ENCODE data around the gene ST3GAL5. TPM values are rescaled to one million over a fixed set of nuclear protein-coding genes. Genes with fewer than 3 reads are reported as not detected.

The ST3GAL5 gene
- total and polyA plus RNA-seq, 2 of the 8 experiments (the other 6 are each of a cell fraction or from before 2014, with no cell fraction given): 1.9 to 4.5 TPM

DNA sequence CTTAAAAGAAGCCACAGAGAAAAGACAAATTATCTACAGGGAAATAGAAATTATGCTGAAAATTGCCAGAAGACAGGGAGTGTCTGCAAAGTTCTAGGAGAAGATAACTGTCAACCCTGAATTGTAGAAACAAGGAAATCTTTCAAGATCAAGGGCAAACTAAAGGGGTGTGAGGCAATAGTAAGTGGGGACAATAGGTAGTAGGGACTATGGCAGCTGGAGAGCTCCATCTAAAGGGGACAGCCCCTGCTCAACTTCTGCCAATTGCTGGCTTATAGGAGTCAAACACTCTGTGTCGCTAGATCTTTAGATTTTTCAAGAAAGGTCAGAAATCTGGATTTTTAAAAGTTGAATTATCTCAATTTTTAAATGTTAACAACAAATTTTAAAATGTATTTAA is 10.1 kb upstream of the ST3GAL5 start:
- Histone ChIP-seq H3K4me2 (ENCODE audit: insufficient read depth in 1 of 2, low read depth in 2 of 2, low read length in 2 of 2) (no peak overlapping the region), H3K79me2 (ENCODE audit: control insufficient read depth in 1 of 2, insufficient read depth in 2 of 2, low read length in 2 of 2) (no peaks in the 10 kb centered on the region), H3K4ac (replicated peaks; ENCODE audit: insufficient read length, low read depth, low read length) (no peak overlapping the region), H2BK15ac (ENCODE audit: low read length) (no peak overlapping the region), H3K36me3 (ENCODE audit: control insufficient read depth in 2 of 4, insufficient read depth in 4 of 4, low read length in 3 of 4) (no peaks in the 10 kb centered on the region), H2BK120ac (replicated peaks; ENCODE audit: low read depth, low read length) (no peak overlapping the region), H3K4me3 (ENCODE audit: extremely low read depth in 1 of 4, insufficient read depth in 2 of 4, low read depth in 3 of 4, low read length in 4 of 4) (no peak overlapping the region), H3K56ac (replicated peaks; ENCODE audit: insufficient read length, low read depth, low read length) (no peak overlapping the region), H2AK5ac (ENCODE audit: low read depth, low read length) (no peak overlapping the region), H3K4me1 (replicated peaks in 1 of 4; ENCODE audit: control insufficient read depth in 3 of 4, insufficient read depth in 4 of 4, low read length in 3 of 4) (no peaks in the 10 kb centered on the region; a peak in 1 of 7 replicates), H4K8ac (ENCODE audit: extremely low read depth, insufficient read depth, low read length) (no peak overlapping the region), H3K9me3 (ENCODE audit: insufficient read depth in 2 of 2, low read depth in 1 of 2, low read length in 1 of 2) (no peaks in the 10 kb centered on the region), H3K23me2 (ENCODE audit: low read depth, low read length) (no peaks in the 10 kb centered on the region), H3K27ac (ENCODE audit: low read depth, low read length) (no peak overlapping the region), H2BK20ac (ENCODE audit: low read length) (no peak overlapping the region), H2BK5ac (ENCODE audit: low read depth, low read length) (no peak overlapping the region), H2BK12ac (ENCODE audit: low read depth, low read length) (no peak overlapping the region), H4K20me1 (replicated peaks in 1 of 2; ENCODE audit: control insufficient read depth in 1 of 2, insufficient read depth in 2 of 2, low read length in 2 of 2) (no peaks in the 10 kb centered on the region), H4K5ac (ENCODE audit: insufficient read length, low read depth, low read length) (no peak overlapping the region), H3K9ac (replicated peaks in 1 of 4; ENCODE audit: extremely low read depth in 1 of 4, low read depth in 3 of 4, low read length in 3 of 4) (no peak overlapping the region), H3K18ac (ENCODE audit: extremely low read depth, low read length) (no peak overlapping the region), H3K23ac (ENCODE audit: insufficient read length) (no peak overlapping the region), H2AFZ (ENCODE audit: low read length) (no peak overlapping the region), H3K27me3 (replicated peaks in 1 of 4; ENCODE audit: control insufficient read depth in 3 of 4, extremely low read depth in 1 of 4, insufficient read depth in 3 of 4, low read length in 3 of 4) (no peaks in the 10 kb centered on the region), H3K79me1 (ENCODE audit: low read depth, low read length) (no peaks in the 10 kb centered on the region), H3K14ac (ENCODE audit: insufficient read length) (no peak overlapping the region), H4K91ac (replicated peaks; ENCODE audit: insufficient read length, low read length) (no peak overlapping the region)
- ChIA-PET POLR2A (ENCODE audit: partially characterized antibody) (no interaction called here), CTCF (ENCODE audit: partially characterized antibody) (interaction anchor here (1.8 kb wide), 1 partner anchor 9 kb away, joined by 8 read pairs; the partner anchor contains the start of gene ST3GAL5)
- whole genome bisulfite sequencing, 2 experiments (ENCODE audit: extremely low coverage in 1 of 2, insufficient coverage in 1 of 2, insufficient read length in 1 of 2, insufficient replicate concordance in 2 of 2, low coverage in 1 of 2, low lambda C conversion rate in 2 of 2, missing lambda C conversion rate in 1 of 2): 86% methylated on average over 1 of the region's 1 CpG; no CpG with 5 or more reads in 1 of the 2 experiments
- DNase-seq (ENCODE audit: low read depth in 1 of 2, low spot score in 2 of 2) (no peak), FAIRE-seq (no peak)
- TF ChIP-seq USF2 (IDR thresholded peaks at IDR 0.05; ENCODE audit: low read length): no peak
- TF ChIP-seq EZH2 (IDR thresholded peaks at IDR 0.05; ENCODE audit: low read depth, low read length, severe bottlenecking): no peak
- TF ChIP-seq ZNF274 (IDR thresholded peaks at IDR 0.05; ENCODE audit: borderline replicate concordance, extremely low read depth, low read length): no peak
- no peak for TF ChIP-seq RNF2 (IDR thresholded peaks at IDR 0.05; ENCODE audit: borderline replicate concordance, low read depth, low read length, missing control alignments, poor library complexity, severe bottlenecking)
- TF ChIP-seq TAF1 (IDR thresholded peaks at IDR 0.05; ENCODE audit: low read depth, low read length): no peak
- TF ChIP-seq MAX (IDR thresholded peaks at IDR 0.05): no peak
- no peak for TF ChIP-seq KDM5A (IDR thresholded peaks at IDR 0.05; ENCODE audit: low read length)
- TF ChIP-seq KDM1A (IDR thresholded peaks at IDR 0.05; ENCODE audit: borderline replicate concordance, low read length): no peak
- no peak for TF ChIP-seq FOSL1 (IDR thresholded peaks at IDR 0.05; ENCODE audit: insufficient read depth, low read depth, low read length)
- no peak for TF ChIP-seq SIN3A (conservative IDR thresholded peaks at IDR 0.05 in 1 of 2, IDR thresholded peaks at IDR 0.05 in 1 of 2; ENCODE audit: low read depth in 1 of 2, low read length in 2 of 2)
- TF ChIP-seq CEBPB (IDR thresholded peaks at IDR 0.05; ENCODE audit: low read depth, low read length): no peak
- no peak for TF ChIP-seq BCL11A (IDR thresholded peaks at IDR 0.05; ENCODE audit: low read depth in 2 of 2, low read length in 2 of 2)
- TF ChIP-seq BRCA1 (IDR thresholded peaks at IDR 0.05; ENCODE audit: low read depth, low read length): no peak

Data from H1 (cell line).